K562 (cell line): Measurements from ENCODE around the gene TBCCD1. TPM values are rescaled to one million over a fixed set of nuclear protein-coding genes. Genes with fewer than 3 reads are reported as not detected.

Experiments used
- ARID4B ChIP-seq: sonication (generic); formaldehyde crosslinking; IDR thresholded peaks from 2 replicates; pipeline ENCODE4 v1.8.0; 2022; ENCODE audit warnings: mild to moderate bottlenecking, missing genetic modification reagents
- CEBPB ChIP-seq: fragments of 450-650 bp; IDR thresholded peaks from 2 replicates; pipeline ENCODE4 v1.6.1; 2016; ENCODE audit warnings: missing genetic modification characterization, missing compliant biosample characterization
- DEAF1 ChIP-seq: fragments of 450-650 bp; formaldehyde crosslinking; IDR thresholded peaks from 2 replicates; pipeline ENCODE4 v1.4.0; 2020; ENCODE audit warnings: mild to moderate bottlenecking, moderate library complexity
- REST ChIP-seq, 2 experiments: fragments of 450-650 bp; formaldehyde crosslinking in 1 of 2; IDR thresholded peaks; 2 replicates each; pipeline versions ENCODE4 v1.4.0 to v1.6.1; 2014 to 2020; ENCODE audit warnings: mild to moderate bottlenecking in 2 of 2, borderline replicate concordance in 1 of 2, low read depth in 1 of 2
- polyA plus RNA-seq, 8 experiments: library from polyadenylated mRNA; depleted of rRNA in 4 of 8; stranded (reverse) in 5 of 8; unstranded in 3 of 8; fragments of >200 nt; fragmentation: Nextera tagmentation in 2 of 8; fragmentation: Illumina TruSeq in 1 of 8; extraction: Ambion mirVana in 2 of 8; extraction: Trizol in 1 of 8; gene quantifications; 2 replicates each; pipeline versions ENCODE4 v1.2.1 to v1.2.3, GENCODE V29; 2011 to 2014; ENCODE audit warnings: inconsistent platforms in 1 of 8, missing spikeins in 1 of 8
- total RNA-seq, 7 experiments: library from RNA; depleted of rRNA in 6 of 7; stranded (reverse); fragments of >200 nt in 6 of 7; fragmentation: Illumina TruSeq in 2 of 7; extraction: Trizol in 2 of 7; gene quantifications; 2 replicates each; pipeline versions ENCODE4 v1.2.1 to v1.2.3, GENCODE V29; 2011 to 2021; ENCODE audit warnings: low replicate concordance in 1 of 7

TBCCD1 gene
- total and polyA plus RNA-seq, 9 of the 15 experiments (the other 6 are each of a cell fraction or from before 2014, with no cell fraction given) = 17.7 to 31.1 (median 21.2) TPM

GRCh38 chr3:186589121-186589520 is 22.0 kb upstream of the TBCCD1 start (continued):
- no peak for TF ChIP-seq ARID4B (CRISPR knock-in tag)
- peak; percentile 65; the same call in 1 of the 2 replicates for TF ChIP-seq REST (IDR thresholded peaks at IDR 0.05; ENCODE audit: borderline replicate concordance)
- TF ChIP-seq REST (CRISPR knock-in tag; IDR thresholded peaks at IDR 0.05; ENCODE audit: low read depth) = no peak
- peak; percentile 52 for TF ChIP-seq CEBPB (tag)
- TF ChIP-seq DEAF1 (CRISPR knock-in tag) = peak; percentile 40; the same call in 1 of the 2 replicates
- TF ChIP-seq, all 486 proteins: peak for 10
